SK-N-SH (cell line): ENCODE measurements around the gene BCAS3. TPM values are rescaled to one million over a fixed set of nuclear protein-coding genes. Genes with fewer than 3 reads are reported as not detected.

Source experiments
- CTCF ChIA-PET: fragments of 300-600, 350-600 bp; formaldehyde crosslinking; extraction: SDS; loops from one replicate; lab custom pipeline; 2021; lab: Yijun Ruan, JAX
- POLR2A ChIA-PET: fragments of 350-600 bp; sonication (Branson Sonifier 250); formaldehyde crosslinking; extraction: SDS; loops from one replicate; lab custom pipeline; 2020; ENCODE audit warnings: antibody characterized with exemption, inconsistent platforms; lab: Yijun Ruan, JAX
- DNase-seq: peaks from one replicate; pipeline ENCODE4 v3.0.0; 2012
- H2AFZ ChIP-seq: fragments of 200-600 bp; sonication (generic); 2 replicates; pipeline ENCODE4 v1.8.1; 2016; ENCODE audit warnings: antibody characterized with exemption, mild to moderate bottlenecking, low read depth
- H3F3A ChIP-seq: fragments of 200-600 bp; sonication (generic); replicated peaks from 2 replicates; pipeline ENCODE3; 2016; ENCODE audit warnings: antibody characterized with exemption, mild to moderate bottlenecking; ENCODE audit not compliant: insufficient read depth
- H3K27ac ChIP-seq, 2 experiments: fragments of 200-500 bp in 1 of 2; fragments of 200-600 bp in 1 of 2; sonication (Bioruptor generic) in 1 of 2; sonication (generic), shearing (Covaris generic) in 1 of 2; 2 replicates each; pipeline versions ENCODE4 v1.5.1 to v1.6.1; 2014 to 2016; ENCODE audit warnings: low read depth in 2 of 2, inconsistent platforms in 1 of 2, low read length in 1 of 2, mild to moderate bottlenecking in 1 of 2, mixed read lengths in 1 of 2
- H3K27me3 ChIP-seq: fragments of 200-600 bp; sonication (generic), shearing (Covaris generic); 2 replicates; pipeline ENCODE4 v1.6.1; 2016; ENCODE audit warnings: mixed run types; ENCODE audit not compliant: insufficient read depth
- H3K36me3 ChIP-seq, 2 experiments: fragments of 200-500 bp in 1 of 2; fragments of 200-600 bp in 1 of 2; sonication (Bioruptor generic) in 1 of 2; sonication (generic) in 1 of 2; replicated peaks in 1 of 2; 2 replicates each; pipeline versions ENCODE3 to v1.5.1; 2014 to 2016; ENCODE audit warnings: low read length in 1 of 2, mild to moderate bottlenecking in 1 of 2; ENCODE audit not compliant: insufficient read depth in 2 of 2, control insufficient read depth in 1 of 2
- H3K4me1 ChIP-seq, 2 experiments: fragments of 200-500 bp in 1 of 2; fragments of 200-600 bp in 1 of 2; sonication (Bioruptor generic) in 1 of 2; sonication (generic), shearing (Covaris generic) in 1 of 2; 2 replicates each; pipeline versions ENCODE4 v1.5.1 to v1.6.1; 2014 to 2016; ENCODE audit warnings: low read depth in 1 of 2, low read length in 1 of 2, mixed run types in 1 of 2; ENCODE audit not compliant: insufficient read depth in 2 of 2, control insufficient read depth in 1 of 2
- H3K4me2 ChIP-seq: fragments of 200-600 bp; sonication (generic), shearing (Covaris generic); 2 replicates; pipeline ENCODE4 v1.6.1; 2017; ENCODE audit warnings: mixed run types
- H3K4me3 ChIP-seq, 2 experiments: fragments of 200-500 bp in 1 of 2; fragments of 200-600 bp in 1 of 2; sonication (Bioruptor generic) in 1 of 2; sonication (generic), shearing (Covaris generic) in 1 of 2; 2 replicates each; pipeline versions ENCODE4 v1.5.1 to v1.8.1; 2014 to 2016; ENCODE audit warnings: low read depth in 2 of 2, inconsistent platforms in 1 of 2, low read length in 1 of 2, mild to moderate bottlenecking in 1 of 2, mixed read lengths in 1 of 2, moderate library complexity in 1 of 2
- H3K79me2 ChIP-seq: fragments of 200-600 bp; sonication (generic); 2 replicates; pipeline ENCODE4 v1.8.1; 2017; ENCODE audit warnings: mild to moderate bottlenecking; ENCODE audit not compliant: insufficient read depth
- H3K9ac ChIP-seq: fragments of 200-600 bp; sonication (generic); 2 replicates; pipeline ENCODE4 v1.6.1; 2017; ENCODE audit warnings: mixed run types
- H3K9me2 ChIP-seq: fragments of 200-600 bp; sonication (generic); 2 replicates; pipeline ENCODE4 v1.6.1; 2017; ENCODE audit warnings: mixed run types
- H3K9me3 ChIP-seq: fragments of 200-600 bp; sonication (generic); 2 replicates; pipeline ENCODE4 v1.6.1; 2017; ENCODE audit warnings: mixed run types, mild to moderate bottlenecking, moderate library complexity
- H4K20me1 ChIP-seq: fragments of 200-600 bp; sonication (generic); 2 replicates; pipeline ENCODE4 v1.6.1; 2017; ENCODE audit warnings: mild to moderate bottlenecking, mixed run types; ENCODE audit not compliant: insufficient read depth
- ELF1 ChIP-seq: IDR thresholded peaks from 2 replicates; pipeline ENCODE4 v1.4.0; 2012
- EP300 ChIP-seq, 2 experiments: IDR thresholded peaks; 2 replicates each; pipeline versions ENCODE4 v1.4.0 to v1.6.1; 2012; ENCODE audit warnings: borderline replicate concordance in 1 of 2, low read depth in 1 of 2, low read length in 1 of 2
- FOSL2 ChIP-seq: IDR thresholded peaks from 2 replicates; pipeline ENCODE4 v1.4.0; 2012; ENCODE audit warnings: low read depth, mild to moderate bottlenecking, moderate library complexity, borderline replicate concordance
- FOXJ3 ChIP-seq: sonication (generic); formaldehyde crosslinking; IDR thresholded peaks from 2 replicates; pipeline ENCODE4 v1.5.1; 2020; ENCODE audit warnings: mild to moderate bottlenecking, missing genetic modification reagents
- FOXM1 ChIP-seq: IDR thresholded peaks from 2 replicates; pipeline ENCODE4 v1.4.0; 2012; ENCODE audit warnings: low read depth, mild to moderate bottlenecking
- GABPA ChIP-seq: IDR thresholded peaks from 2 replicates; pipeline ENCODE4 v1.4.0; 2012; ENCODE audit warnings: low read depth, mild to moderate bottlenecking
- GATA2 ChIP-seq: sonication (generic); formaldehyde crosslinking; IDR thresholded peaks from 2 replicates; pipeline ENCODE4 v1.5.0; 2020; ENCODE audit warnings: mild to moderate bottlenecking, missing genetic modification reagents
- JUND ChIP-seq: IDR thresholded peaks from 2 replicates; pipeline ENCODE4 v1.4.0; 2012
- MEF2A ChIP-seq: IDR thresholded peaks from 2 replicates; pipeline ENCODE4 v1.4.0; 2012; ENCODE audit warnings: low read depth, borderline replicate concordance
- NFIC ChIP-seq: IDR thresholded peaks from 2 replicates; pipeline ENCODE4 v1.4.0; 2012; ENCODE audit warnings: borderline replicate concordance
- POLR2AphosphoS5 ChIP-seq: IDR thresholded peaks from 2 replicates; pipeline ENCODE4 v1.6.1; 2012; ENCODE audit warnings: low read depth, low read length
- SIN3A ChIP-seq: IDR thresholded peaks from 2 replicates; pipeline ENCODE4 v1.6.1; 2012; ENCODE audit warnings: low read depth, mild to moderate bottlenecking, low read length, moderate library complexity, borderline replicate concordance
- TCF12 ChIP-seq: IDR thresholded peaks from 2 replicates; pipeline ENCODE4 v1.4.0; 2012
- YY1 ChIP-seq: IDR thresholded peaks from 2 replicates; pipeline ENCODE4 v1.4.0; 2012; ENCODE audit warnings: low read depth, mild to moderate bottlenecking
- ZBTB33 ChIP-seq: IDR thresholded peaks from 2 replicates; pipeline ENCODE4 v1.4.0; 2012; ENCODE audit warnings: low read depth, borderline replicate concordance
- WGBS: methylation state at CpG from one replicate; pipeline ENCODE4 v1.1.6; 2017; ENCODE audit warnings: low lambda C conversion rate; 5-methylcytosine and 5-hydroxymethylcytosine counted together
- polyA plus RNA-seq, 3 experiments: library from polyadenylated mRNA; depleted of rRNA; stranded (reverse); fragments of >200 nt; gene quantifications; 2 replicates each; pipeline ENCODE4 v1.2.3, GENCODE V29; 2012
- TF ChIP-seq, protein P1 (sequence below): IDR thresholded peaks from 2 replicates; pipeline ENCODE4 v1.4.0; 2012; ENCODE audit warnings: low read depth
- TF ChIP-seq, protein P2 (sequence below): fragments of 150-350 bp; IDR thresholded peaks from 2 replicates; pipeline ENCODE4 v1.6.1; 2016; ENCODE audit warnings: mild to moderate bottlenecking, low read depth, low read length
- TF ChIP-seq, protein P3 (sequence below): fragments of 150-350 bp; IDR thresholded peaks from 2 replicates; pipeline ENCODE4 v1.6.1; 2017; ENCODE audit warnings: antibody characterized with exemption, low read length, low read depth, borderline replicate concordance

Gene BCAS3
- polyA plus RNA-seq, 1 of the 3 experiments (the other 2 are of a cell fraction), result 5.9 TPM

- peaks cover 27 to 34% of the 10 kb centered on the region in 2 experiments for H3K36me3 ChIP-seq
- DNase-seq, result peak; percentile 90
- H3K27ac ChIP-seq, result peak overlapping the region; percentile 80 to 90
- peaks cover 6 to 51% of the 10 kb centered on the region in 2 experiments; a peak in 3 of 4 replicates for H3K4me1 ChIP-seq
- peaks cover 19% of the 10 kb centered on the region for H4K20me1 ChIP-seq
- H3K9me2 ChIP-seq, result no peaks in the 10 kb centered on the region
- CTCF ChIA-PET, result interaction anchor here (0.7 to 16.4 kb wide), 19 partner anchors 10 to 690 kb away, joined by 3 to 318 read pairs (median 27); partner anchors contain the start of gene TBX2
- peaks cover 48% of the 10 kb centered on the region for H3F3A ChIP-seq
- peak overlapping the region; percentile 37 to 82; a peak in 3 of 4 replicates for H3K4me3 ChIP-seq
- peak overlapping the region; percentile 84; the same call in 1 of the 2 replicates for H3K9ac ChIP-seq
- no peak overlapping the region for H2AFZ ChIP-seq
- H3K4me2 ChIP-seq, result peak overlapping the region; percentile 95; the same call in 1 of the 2 replicates
- whole genome bisulfite sequencing, result 89% methylated on average over 14 of the region's 29 CpGs
- no peaks in the 10 kb centered on the region for H3K27me3 ChIP-seq
- H3K9me3 ChIP-seq, result no peaks in the 10 kb centered on the region
- peaks cover 26% of the 10 kb centered on the region for H3K79me2 ChIP-seq
- no peak for TF ChIP-seq TCF12
- TF ChIP-seq, protein P1, sequence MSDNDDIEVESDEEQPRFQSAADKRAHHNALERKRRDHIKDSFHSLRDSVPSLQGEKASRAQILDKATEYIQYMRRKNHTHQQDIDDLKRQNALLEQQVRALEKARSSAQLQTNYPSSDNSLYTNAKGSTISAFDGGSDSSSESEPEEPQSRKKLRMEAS, result no peak; the same call in 1 of the 2 replicates
- TF ChIP-seq JUND, result no peak
- TF ChIP-seq GATA2 (CRISPR knock-in tag), result no peak
- TF ChIP-seq EP300 (IDR thresholded peaks at IDR 0.05; ENCODE audit: borderline replicate concordance in 1 of 2, low read depth in 1 of 2, low read length in 1 of 2), result no peak
- TF ChIP-seq POLR2AphosphoS5, result no peak
- TF ChIP-seq SIN3A, result 0 out of 2 replicates have a peak, but pooled peaks have one; percentile 18
- TF ChIP-seq FOSL2, result no peak
- TF ChIP-seq GABPA, result no peak
- POLR2A ChIA-PET, result interaction anchor here (1.1 to 1.9 kb wide), 2 partner anchors 13 to 174 kb away, joined by 3 to 4 read pairs; no protein-coding TSS in a partner anchor
Measured at GRCh38 chr17:61411011-61411260, 733.3 kb downstream of the BCAS3 start.

DNA sequence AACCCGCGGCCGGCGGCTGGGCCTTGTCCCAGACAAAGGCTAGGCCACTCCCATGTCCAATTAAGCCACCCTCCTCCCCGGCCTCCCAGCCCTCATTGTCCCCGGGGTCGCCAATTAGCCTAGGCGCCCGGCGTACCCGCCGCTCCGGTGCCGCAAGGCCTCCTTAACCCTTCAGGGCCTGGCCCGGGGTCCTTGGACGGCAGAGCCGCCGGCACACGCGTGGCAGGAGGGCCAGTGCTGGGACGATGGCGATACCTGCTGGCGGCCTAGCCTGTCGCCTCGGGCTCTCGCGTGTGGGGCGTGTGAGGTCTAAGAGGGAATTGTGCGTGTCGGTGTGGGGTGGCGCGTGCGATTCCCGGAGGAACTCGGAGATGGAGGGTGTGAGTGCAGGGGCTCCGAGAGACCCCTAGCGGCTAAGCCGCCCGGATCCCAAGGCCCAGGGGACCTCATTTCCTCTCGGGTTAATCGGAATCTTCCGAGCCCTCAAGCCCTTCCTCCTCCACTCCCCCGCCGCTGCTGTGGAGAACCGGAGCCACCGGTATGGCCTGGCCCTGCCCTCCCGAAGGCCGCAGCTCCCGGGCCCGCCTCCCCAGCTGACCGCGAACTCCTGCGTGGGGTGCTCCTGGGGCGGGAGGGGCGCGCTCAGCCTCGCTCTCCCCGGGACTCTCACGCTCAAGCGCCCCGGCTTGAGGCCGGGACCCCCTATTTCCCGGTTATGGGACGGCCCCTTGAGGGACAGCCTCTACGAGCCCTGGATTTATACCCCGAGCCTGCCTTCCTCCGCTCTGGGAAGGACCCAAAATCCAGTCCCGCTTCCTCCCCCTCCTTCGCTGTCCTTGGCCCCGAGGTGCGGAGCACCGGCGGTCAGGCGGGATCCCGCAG lies 733.9 kb downstream of the BCAS3 start:
- Histone ChIP-seq H3K4me3 (peak overlapping the region; percentile 77 to 82), H3K79me2 (peaks cover 20% of the 10 kb centered on the region), H3K9ac (peak overlapping the region; percentile 84), H3K27me3 (no peaks in the 10 kb centered on the region), H3K4me1 (peaks cover 4 to 52% of the 10 kb centered on the region in 2 experiments; a peak in 3 of 4 replicates), H3K27ac (peak overlapping the region; percentile 80 to 90), H3K4me2 (peak overlapping the region; percentile 95), H2AFZ (peak overlapping the region; percentile 87; the same call in 1 of the 2 replicates), H3F3A (peaks cover 42% of the 10 kb centered on the region), H4K20me1 (peaks cover 13% of the 10 kb centered on the region), H3K9me2 (no peaks in the 10 kb centered on the region), H3K36me3 (peaks cover 22 to 29% of the 10 kb centered on the region in 2 experiments), H3K9me3 (no peaks in the 10 kb centered on the region)
- DNase-seq, result peak; percentile 79
- CTCF ChIA-PET, result interaction anchor here (0.5 to 16.4 kb wide), 99 partner anchors 10 to 752 kb away, joined by 3 to 318 read pairs (median 4); partner anchors contain the start of genes BRIP1 and TBX2
- WGBS, result 68% methylated on average over 58 of the region's 75 CpGs
- POLR2A ChIA-PET, result interaction anchor here (0.8 to 1.9 kb wide), 12 partner anchors 11 to 691 kb away, joined by 3 to 12 read pairs (median 4); partner anchors contain the start of gene TBX2
- TF ChIP-seq, protein P2, sequence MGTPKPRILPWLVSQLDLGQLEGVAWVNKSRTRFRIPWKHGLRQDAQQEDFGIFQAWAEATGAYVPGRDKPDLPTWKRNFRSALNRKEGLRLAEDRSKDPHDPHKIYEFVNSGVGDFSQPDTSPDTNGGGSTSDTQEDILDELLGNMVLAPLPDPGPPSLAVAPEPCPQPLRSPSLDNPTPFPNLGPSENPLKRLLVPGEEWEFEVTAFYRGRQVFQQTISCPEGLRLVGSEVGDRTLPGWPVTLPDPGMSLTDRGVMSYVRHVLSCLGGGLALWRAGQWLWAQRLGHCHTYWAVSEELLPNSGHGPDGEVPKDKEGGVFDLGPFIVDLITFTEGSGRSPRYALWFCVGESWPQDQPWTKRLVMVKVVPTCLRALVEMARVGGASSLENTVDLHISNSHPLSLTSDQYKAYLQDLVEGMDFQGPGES, result no peak
- TF ChIP-seq SIN3A (no peak; the same call in 1 of the 2 replicates), MEF2A (peak; percentile 14; the same call in 1 of the 2 replicates), GABPA (no peak), ZBTB33 (0 out of 2 replicates have a peak, but pooled peaks have one; percentile 15), POLR2AphosphoS5 (peak; percentile 68), FOXM1 (0 out of 2 replicates have a peak, but pooled peaks have one; percentile 18), GATA2 (CRISPR knock-in tag) (no peak), FOXJ3 (no peak), NFIC (no peak), ELF1 (no peak), EP300 (IDR thresholded peaks at IDR 0.05; ENCODE audit: borderline replicate concordance in 1 of 2, low read depth in 1 of 2, low read length in 1 of 2) (no peak), YY1 (peak; percentile 48; the same call in 1 of the 2 replicates), FOSL2 (no peak)
- TF ChIP-seq, protein P3, sequence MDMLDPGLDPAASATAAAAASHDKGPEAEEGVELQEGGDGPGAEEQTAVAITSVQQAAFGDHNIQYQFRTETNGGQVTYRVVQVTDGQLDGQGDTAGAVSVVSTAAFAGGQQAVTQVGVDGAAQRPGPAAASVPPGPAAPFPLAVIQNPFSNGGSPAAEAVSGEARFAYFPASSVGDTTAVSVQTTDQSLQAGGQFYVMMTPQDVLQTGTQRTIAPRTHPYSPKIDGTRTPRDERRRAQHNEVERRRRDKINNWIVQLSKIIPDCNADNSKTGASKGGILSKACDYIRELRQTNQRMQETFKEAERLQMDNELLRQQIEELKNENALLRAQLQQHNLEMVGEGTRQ, result no peak
